HEK293 (cell line): Measurements from ENCODE around the gene UBXN11.

Experiments
- BCL11A ChIP-seq: fragments of 450-650 bp; formaldehyde crosslinking; IDR thresholded peaks from 2 replicates; pipeline ENCODE4 v1.5.1; 2016; ENCODE audit warnings: low read depth, missing biosample characterization, missing genetic modification characterization
- KLF7 ChIP-seq: fragments of 450-650 bp; formaldehyde crosslinking; IDR thresholded peaks from 2 replicates; pipeline ENCODE4 v1.5.1; 2016; ENCODE audit warnings: missing biosample characterization, missing genetic modification characterization, borderline replicate concordance
- REPIN1 ChIP-seq: fragments of 450-650 bp; formaldehyde crosslinking; IDR thresholded peaks from 2 replicates; pipeline ENCODE4 v1.5.1; 2017; ENCODE audit warnings: missing biosample characterization, missing genetic modification characterization, low read depth
- ZBTB48 ChIP-seq: fragments of 450-650 bp; formaldehyde crosslinking; IDR thresholded peaks from 2 replicates; pipeline ENCODE4 v1.5.1; 2016; ENCODE audit warnings: missing biosample characterization, missing genetic modification characterization
- ZFHX2 ChIP-seq: fragments of 450-650 bp; formaldehyde crosslinking; conservative IDR thresholded peaks from 2 replicates; pipeline ENCODE4 v1.5.1; 2016; ENCODE audit warnings: missing biosample characterization, missing genetic modification characterization
- ZNF121 ChIP-seq: fragments of 450-650 bp; formaldehyde crosslinking; IDR thresholded peaks from 2 replicates; pipeline ENCODE4 v1.5.1; 2016; ENCODE audit warnings: missing biosample characterization, missing genetic modification characterization
- ZNF221 ChIP-seq: fragments of 450-650 bp; formaldehyde crosslinking; IDR thresholded peaks from 2 replicates; pipeline ENCODE4 v1.5.1; 2017; ENCODE audit warnings: missing biosample characterization, missing genetic modification characterization, borderline replicate concordance
- ZNF324 ChIP-seq: fragments of 450-650 bp; formaldehyde crosslinking; IDR thresholded peaks from 2 replicates; pipeline ENCODE4 v1.5.1; 2016; ENCODE audit warnings: missing biosample characterization, missing genetic modification characterization
- ZNF391 ChIP-seq: fragments of 450-650 bp; formaldehyde crosslinking; IDR thresholded peaks from 2 replicates; pipeline ENCODE4 v1.5.1; 2016; ENCODE audit warnings: low read depth, missing biosample characterization, missing genetic modification characterization, borderline replicate concordance
- ZNF600 ChIP-seq: fragments of 450-650 bp; formaldehyde crosslinking; IDR thresholded peaks from 2 replicates; pipeline ENCODE4 v1.5.1; 2016; ENCODE audit warnings: missing biosample characterization, missing genetic modification characterization
- ZNF76 ChIP-seq: fragments of 450-650 bp; formaldehyde crosslinking; IDR thresholded peaks from 2 replicates; pipeline ENCODE4; 2016; ENCODE audit warnings: low read depth, missing biosample characterization, missing genetic modification characterization, borderline replicate concordance
- ZXDB ChIP-seq: fragments of 450-650 bp; formaldehyde crosslinking; IDR thresholded peaks from 2 replicates; pipeline ENCODE4 v1.5.1; 2016; ENCODE audit warnings: missing biosample characterization, missing genetic modification characterization
- TF ChIP-seq, protein P1 (sequence below): fragments of 450-650 bp; formaldehyde crosslinking; IDR thresholded peaks from 2 replicates; pipeline ENCODE4 v1.5.1; 2016; ENCODE audit warnings: missing biosample characterization, missing genetic modification characterization
- TF ChIP-seq, protein P2 (sequence below): fragments of 450-650 bp; formaldehyde crosslinking; IDR thresholded peaks from 2 replicates; pipeline ENCODE4 v1.5.1; 2016; ENCODE audit warnings: missing biosample characterization, missing genetic modification characterization
- TF ChIP-seq, protein P3 (sequence below): fragments of 450-650 bp; formaldehyde crosslinking; IDR thresholded peaks from 2 replicates; pipeline ENCODE4 v1.5.1; 2016; ENCODE audit warnings: missing biosample characterization, missing genetic modification characterization
- TF ChIP-seq, protein P4 (sequence below): fragments of 450-650 bp; formaldehyde crosslinking; IDR thresholded peaks from 2 replicates; pipeline ENCODE4 v1.5.1; 2016; ENCODE audit warnings: missing biosample characterization, missing genetic modification characterization
- TF ChIP-seq, protein P5 (sequence below): fragments of 450-650 bp; formaldehyde crosslinking; IDR thresholded peaks from 2 replicates; pipeline ENCODE4 v1.5.1; 2017; ENCODE audit warnings: missing biosample characterization, missing genetic modification characterization
- TF ChIP-seq, protein P6 (sequence below): fragments of 450-650 bp; formaldehyde crosslinking; IDR thresholded peaks from 2 replicates; pipeline ENCODE4 v1.5.1; 2017; ENCODE audit warnings: missing biosample characterization, missing genetic modification characterization
- TF ChIP-seq, protein P7 (sequence below): fragments of 450-650 bp; formaldehyde crosslinking; IDR thresholded peaks from 2 replicates; pipeline ENCODE4 v1.5.1; 2016; ENCODE audit warnings: missing biosample characterization, missing genetic modification characterization
- TF ChIP-seq, protein P8 (sequence below): fragments of 450-650 bp; formaldehyde crosslinking; IDR thresholded peaks from 2 replicates; pipeline ENCODE4 v1.5.1; 2016; ENCODE audit warnings: missing biosample characterization, missing genetic modification characterization

The UBXN11 gene

DNA sequence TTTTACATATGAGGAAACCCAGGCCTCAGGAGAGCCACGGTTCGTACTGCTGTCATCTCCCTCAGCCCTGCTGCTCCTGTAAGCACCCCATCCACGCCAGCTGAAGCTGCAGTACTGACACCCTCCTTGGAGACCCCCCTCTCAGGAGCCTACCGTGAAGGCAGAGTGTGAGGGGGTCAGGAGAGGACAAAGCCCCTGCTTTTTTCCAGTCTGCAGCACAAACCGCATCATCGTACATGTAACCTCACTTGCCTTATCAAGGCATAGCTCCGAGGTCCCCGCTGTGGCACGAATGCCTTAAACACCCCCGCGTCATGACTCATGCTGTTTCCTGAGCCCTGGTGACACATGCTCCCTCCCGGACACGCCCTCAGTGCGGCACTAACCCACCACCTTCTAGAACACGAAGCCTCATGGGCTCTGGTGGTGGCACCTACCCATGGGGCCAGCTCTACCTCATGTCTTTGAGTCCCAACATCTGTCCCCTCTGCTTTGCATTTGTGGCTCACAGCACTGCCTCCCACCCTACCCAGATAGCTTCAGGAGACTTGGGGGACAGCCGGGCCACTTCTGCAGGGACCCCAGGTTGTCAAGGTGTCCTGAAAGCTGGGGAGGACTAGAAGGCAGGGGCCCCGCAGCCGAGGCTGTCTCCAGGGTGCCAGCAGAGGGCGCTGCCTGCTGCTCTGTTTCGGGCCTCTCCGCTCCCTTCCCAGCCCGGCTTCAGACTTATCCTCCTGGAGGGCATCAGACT lies 21.7 kb downstream of the UBXN11 start (continued):
- TF ChIP-seq, protein P1, sequence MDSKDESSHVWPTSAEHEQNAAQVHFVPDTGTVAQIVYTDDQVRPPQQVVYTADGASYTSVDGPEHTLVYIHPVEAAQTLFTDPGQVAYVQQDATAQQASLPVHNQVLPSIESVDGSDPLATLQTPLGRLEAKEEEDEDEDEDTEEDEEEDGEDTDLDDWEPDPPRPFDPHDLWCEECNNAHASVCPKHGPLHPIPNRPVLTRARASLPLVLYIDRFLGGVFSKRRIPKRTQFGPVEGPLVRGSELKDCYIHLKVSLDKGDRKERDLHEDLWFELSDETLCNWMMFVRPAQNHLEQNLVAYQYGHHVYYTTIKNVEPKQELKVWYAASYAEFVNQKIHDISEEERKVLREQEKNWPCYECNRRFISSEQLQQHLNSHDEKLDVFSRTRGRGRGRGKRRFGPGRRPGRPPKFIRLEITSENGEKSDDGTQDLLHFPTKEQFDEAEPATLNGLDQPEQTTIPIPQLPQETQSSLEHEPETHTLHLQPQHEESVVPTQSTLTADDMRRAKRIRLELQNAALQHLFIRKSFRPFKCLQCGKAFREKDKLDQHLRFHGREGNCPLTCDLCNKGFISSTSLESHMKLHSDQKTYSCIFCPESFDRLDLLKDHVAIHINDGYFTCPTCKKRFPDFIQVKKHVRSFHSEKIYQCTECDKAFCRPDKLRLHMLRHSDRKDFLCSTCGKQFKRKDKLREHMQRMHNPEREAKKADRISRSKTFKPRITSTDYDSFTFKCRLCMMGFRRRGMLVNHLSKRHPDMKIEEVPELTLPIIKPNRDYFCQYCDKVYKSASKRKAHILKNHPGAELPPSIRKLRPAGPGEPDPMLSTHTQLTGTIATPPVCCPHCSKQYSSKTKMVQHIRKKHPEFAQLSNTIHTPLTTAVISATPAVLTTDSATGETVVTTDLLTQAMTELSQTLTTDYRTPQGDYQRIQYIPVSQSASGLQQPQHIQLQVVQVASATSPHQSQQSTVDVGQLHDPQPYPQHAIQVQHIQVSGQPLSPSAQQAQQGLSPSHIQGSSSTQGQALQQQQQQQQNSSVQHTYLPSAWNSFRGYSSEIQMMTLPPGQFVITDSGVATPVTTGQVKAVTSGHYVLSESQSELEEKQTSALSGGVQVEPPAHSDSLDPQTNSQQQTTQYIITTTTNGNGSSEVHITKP, result peak; percentile 91
- no peak for TF ChIP-seq ZNF221
- peak; percentile 99 for TF ChIP-seq ZNF600
- TF ChIP-seq, protein P2, sequence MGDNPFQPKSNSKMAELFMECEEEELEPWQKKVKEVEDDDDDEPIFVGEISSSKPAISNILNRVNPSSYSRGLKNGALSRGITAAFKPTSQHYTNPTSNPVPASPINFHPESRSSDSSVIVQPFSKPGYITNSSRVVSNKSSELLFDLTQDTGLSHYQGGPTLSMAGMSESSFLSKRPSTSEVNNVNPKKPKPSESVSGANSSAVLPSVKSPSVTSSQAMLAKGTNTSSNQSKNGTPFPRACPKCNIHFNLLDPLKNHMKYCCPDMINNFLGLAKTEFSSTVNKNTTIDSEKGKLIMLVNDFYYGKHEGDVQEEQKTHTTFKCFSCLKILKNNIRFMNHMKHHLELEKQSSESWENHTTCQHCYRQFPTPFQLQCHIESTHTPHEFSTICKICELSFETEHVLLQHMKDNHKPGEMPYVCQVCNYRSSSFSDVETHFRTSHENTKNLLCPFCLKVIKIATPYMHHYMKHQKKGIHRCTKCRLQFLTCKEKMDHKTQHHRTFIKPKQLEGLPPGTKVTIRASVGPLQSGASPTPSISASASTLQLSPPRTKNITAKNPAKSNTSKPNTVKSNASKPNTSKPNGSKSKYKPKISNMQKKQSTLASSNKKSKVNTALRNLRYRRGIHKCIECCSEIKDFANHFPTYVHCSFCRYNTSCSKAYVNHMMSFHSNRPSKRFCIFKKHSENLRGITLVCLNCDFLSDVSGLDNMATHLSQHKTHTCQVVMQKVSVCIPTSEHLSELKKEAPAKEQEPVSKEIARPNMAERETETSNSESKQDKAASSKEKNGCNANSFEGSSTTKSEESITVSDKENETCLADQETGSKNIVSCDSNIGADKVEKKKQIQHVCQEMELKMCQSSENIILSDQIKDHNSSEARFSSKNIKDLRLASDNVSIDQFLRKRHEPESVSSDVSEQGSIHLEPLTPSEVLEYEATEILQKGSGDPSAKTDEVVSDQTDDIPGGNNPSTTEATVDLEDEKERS (tag by site-specific recombination), result no peak
- TF ChIP-seq BCL11A (tag by site-specific recombination), result peak; percentile 62; the same call in 1 of the 2 replicates
- peak; percentile 22; the same call in 1 of the 2 replicates for TF ChIP-seq ZNF391
- TF ChIP-seq REPIN1, result no peak
- peak; percentile 64; the same call in 1 of the 2 replicates for TF ChIP-seq KLF7
- TF ChIP-seq ZXDB (tag by site-specific recombination), result peak; percentile 75
- TF ChIP-seq, protein P3, sequence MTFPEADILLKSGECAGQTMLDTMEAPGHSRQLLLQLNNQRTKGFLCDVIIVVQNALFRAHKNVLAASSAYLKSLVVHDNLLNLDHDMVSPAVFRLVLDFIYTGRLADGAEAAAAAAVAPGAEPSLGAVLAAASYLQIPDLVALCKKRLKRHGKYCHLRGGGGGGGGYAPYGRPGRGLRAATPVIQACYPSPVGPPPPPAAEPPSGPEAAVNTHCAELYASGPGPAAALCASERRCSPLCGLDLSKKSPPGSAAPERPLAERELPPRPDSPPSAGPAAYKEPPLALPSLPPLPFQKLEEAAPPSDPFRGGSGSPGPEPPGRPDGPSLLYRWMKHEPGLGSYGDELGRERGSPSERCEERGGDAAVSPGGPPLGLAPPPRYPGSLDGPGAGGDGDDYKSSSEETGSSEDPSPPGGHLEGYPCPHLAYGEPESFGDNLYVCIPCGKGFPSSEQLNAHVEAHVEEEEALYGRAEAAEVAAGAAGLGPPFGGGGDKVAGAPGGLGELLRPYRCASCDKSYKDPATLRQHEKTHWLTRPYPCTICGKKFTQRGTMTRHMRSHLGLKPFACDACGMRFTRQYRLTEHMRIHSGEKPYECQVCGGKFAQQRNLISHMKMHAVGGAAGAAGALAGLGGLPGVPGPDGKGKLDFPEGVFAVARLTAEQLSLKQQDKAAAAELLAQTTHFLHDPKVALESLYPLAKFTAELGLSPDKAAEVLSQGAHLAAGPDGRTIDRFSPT (tag by site-specific recombination), result peak; percentile 70; the same call in 1 of the 2 replicates
- no peak for TF ChIP-seq ZNF121 (tag by site-specific recombination)
- TF ChIP-seq, protein P4, sequence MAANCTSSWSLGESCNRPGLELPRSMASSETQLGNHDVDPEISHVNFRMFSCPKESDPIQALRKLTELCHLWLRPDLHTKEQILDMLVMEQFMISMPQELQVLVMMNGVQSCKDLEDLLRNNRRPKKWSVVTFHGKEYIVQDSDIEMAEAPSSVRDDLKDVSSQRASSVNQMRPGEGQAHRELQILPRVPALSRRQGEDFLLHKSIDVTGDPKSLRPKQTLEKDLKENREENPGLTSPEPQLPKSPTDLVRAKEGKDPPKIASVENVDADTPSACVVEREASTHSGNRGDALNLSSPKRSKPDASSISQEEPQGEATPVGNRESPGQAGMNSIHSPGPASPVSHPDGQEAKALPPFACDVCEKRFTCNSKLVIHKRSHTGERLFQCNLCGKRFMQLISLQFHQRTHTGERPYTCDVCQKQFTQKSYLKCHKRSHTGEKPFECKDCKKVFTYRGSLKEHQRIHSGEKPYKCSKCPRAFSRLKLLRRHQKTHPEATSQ (tag by site-specific recombination), result no peak
- TF ChIP-seq, protein P5, sequence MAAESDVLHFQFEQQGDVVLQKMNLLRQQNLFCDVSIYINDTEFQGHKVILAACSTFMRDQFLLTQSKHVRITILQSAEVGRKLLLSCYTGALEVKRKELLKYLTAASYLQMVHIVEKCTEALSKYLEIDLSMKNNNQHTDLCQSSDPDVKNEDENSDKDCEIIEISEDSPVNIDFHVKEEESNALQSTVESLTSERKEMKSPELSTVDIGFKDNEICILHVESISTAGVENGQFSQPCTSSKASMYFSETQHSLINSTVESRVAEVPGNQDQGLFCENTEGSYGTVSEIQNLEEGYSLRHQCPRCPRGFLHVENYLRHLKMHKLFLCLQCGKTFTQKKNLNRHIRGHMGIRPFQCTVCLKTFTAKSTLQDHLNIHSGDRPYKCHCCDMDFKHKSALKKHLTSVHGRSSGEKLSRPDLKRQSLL (tag by site-specific recombination), result no peak
- TF ChIP-seq, protein P6, sequence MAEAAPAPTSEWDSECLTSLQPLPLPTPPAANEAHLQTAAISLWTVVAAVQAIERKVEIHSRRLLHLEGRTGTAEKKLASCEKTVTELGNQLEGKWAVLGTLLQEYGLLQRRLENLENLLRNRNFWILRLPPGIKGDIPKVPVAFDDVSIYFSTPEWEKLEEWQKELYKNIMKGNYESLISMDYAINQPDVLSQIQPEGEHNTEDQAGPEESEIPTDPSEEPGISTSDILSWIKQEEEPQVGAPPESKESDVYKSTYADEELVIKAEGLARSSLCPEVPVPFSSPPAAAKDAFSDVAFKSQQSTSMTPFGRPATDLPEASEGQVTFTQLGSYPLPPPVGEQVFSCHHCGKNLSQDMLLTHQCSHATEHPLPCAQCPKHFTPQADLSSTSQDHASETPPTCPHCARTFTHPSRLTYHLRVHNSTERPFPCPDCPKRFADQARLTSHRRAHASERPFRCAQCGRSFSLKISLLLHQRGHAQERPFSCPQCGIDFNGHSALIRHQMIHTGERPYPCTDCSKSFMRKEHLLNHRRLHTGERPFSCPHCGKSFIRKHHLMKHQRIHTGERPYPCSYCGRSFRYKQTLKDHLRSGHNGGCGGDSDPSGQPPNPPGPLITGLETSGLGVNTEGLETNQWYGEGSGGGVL, result peak; percentile 85
- TF ChIP-seq ZBTB48 (tag by site-specific recombination), result peak; percentile 87
- peak; percentile 37; the same call in 1 of the 2 replicates for TF ChIP-seq ZNF76
- TF ChIP-seq, protein P7, sequence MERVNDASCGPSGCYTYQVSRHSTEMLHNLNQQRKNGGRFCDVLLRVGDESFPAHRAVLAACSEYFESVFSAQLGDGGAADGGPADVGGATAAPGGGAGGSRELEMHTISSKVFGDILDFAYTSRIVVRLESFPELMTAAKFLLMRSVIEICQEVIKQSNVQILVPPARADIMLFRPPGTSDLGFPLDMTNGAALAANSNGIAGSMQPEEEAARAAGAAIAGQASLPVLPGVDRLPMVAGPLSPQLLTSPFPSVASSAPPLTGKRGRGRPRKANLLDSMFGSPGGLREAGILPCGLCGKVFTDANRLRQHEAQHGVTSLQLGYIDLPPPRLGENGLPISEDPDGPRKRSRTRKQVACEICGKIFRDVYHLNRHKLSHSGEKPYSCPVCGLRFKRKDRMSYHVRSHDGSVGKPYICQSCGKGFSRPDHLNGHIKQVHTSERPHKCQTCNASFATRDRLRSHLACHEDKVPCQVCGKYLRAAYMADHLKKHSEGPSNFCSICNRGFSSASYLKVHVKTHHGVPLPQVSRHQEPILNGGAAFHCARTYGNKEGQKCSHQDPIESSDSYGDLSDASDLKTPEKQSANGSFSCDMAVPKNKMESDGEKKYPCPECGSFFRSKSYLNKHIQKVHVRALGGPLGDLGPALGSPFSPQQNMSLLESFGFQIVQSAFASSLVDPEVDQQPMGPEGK, result peak; percentile 95
- TF ChIP-seq ZNF324 (tag by site-specific recombination), result peak; percentile 52; the same call in 1 of the 2 replicates
- TF ChIP-seq, protein P8, sequence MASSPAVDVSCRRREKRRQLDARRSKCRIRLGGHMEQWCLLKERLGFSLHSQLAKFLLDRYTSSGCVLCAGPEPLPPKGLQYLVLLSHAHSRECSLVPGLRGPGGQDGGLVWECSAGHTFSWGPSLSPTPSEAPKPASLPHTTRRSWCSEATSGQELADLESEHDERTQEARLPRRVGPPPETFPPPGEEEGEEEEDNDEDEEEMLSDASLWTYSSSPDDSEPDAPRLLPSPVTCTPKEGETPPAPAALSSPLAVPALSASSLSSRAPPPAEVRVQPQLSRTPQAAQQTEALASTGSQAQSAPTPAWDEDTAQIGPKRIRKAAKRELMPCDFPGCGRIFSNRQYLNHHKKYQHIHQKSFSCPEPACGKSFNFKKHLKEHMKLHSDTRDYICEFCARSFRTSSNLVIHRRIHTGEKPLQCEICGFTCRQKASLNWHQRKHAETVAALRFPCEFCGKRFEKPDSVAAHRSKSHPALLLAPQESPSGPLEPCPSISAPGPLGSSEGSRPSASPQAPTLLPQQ (tag by site-specific recombination), result peak; percentile 89
- peak; percentile 93 for TF ChIP-seq ZFHX2 (tag by site-specific recombination)
